ENCODE measurements around the gene ZFP92. TPM values are rescaled to one million over a fixed set of nuclear protein-coding genes. Genes with fewer than 3 reads are reported as not detected.

ZFP92 gene
- total and polyA plus RNA-seq, 2 of the 8 experiments (the other 6 are each of a cell fraction or from before 2014, with no cell fraction given), result 0.14 to 0.41 TPM

DNA sequence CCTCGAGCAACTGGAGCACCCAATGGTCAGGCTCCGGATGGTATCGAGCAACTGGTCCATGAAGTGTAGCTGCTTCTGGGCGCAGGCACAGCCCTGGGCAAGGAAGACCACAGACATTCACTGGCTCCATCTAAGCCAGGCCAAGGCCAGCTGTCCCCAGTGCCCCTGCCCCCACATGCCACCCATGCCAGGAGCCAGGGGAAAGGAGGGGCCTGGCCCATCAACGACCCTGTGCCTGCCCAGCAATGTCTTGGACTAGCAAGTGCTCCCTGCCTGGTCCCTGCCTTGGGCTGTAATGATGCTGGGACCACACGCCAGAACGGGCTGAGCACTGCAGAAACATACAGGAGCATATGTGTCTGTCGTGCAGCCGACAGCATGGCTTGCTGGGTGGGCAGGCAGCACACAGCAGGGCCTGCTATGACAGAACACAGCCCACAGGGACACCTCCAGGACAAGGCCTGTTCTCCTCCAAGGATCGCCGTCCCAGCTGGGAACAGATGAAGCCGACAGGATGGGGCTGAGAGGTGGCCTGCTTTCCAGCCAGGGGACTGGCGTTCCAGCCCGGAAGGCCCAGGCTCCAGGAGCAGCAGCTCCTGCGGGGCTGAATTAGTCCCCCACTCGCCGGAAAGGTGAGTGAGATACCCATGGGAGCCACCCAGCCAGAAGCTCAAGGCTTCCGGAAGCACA is 46.0 kb downstream of the ZFP92 start:
- Histone ChIP-seq H2BK20ac (ENCODE audit: low read length) (no peak overlapping the region), H3K18ac (ENCODE audit: extremely low read depth, low read length) (no peak overlapping the region), H2BK12ac (ENCODE audit: low read depth, low read length) (no peak overlapping the region), H3K9me3 (ENCODE audit: insufficient read depth in 2 of 2, low read depth in 1 of 2, low read length in 1 of 2) (no peaks in the 10 kb centered on the region), H4K20me1 (replicated peaks in 1 of 2; ENCODE audit: control insufficient read depth in 1 of 2, insufficient read depth in 2 of 2, low read length in 2 of 2) (peaks cover 0 to 2% of the 10 kb centered on the region in 2 experiments), H3K14ac (ENCODE audit: insufficient read length) (no peak overlapping the region), H4K5ac (ENCODE audit: insufficient read length, low read depth, low read length) (no peak overlapping the region), H3K4me2 (ENCODE audit: insufficient read depth in 1 of 2, low read depth in 2 of 2, low read length in 2 of 2) (no peak overlapping the region), H3K9ac (replicated peaks in 1 of 4; ENCODE audit: extremely low read depth in 1 of 4, low read depth in 3 of 4, low read length in 3 of 4) (no peak overlapping the region), H2AK5ac (ENCODE audit: low read depth, low read length) (no peak overlapping the region), H4K8ac (ENCODE audit: extremely low read depth, insufficient read depth, low read length) (no peak overlapping the region), H3K79me2 (ENCODE audit: control insufficient read depth in 1 of 2, insufficient read depth in 2 of 2, low read length in 2 of 2) (no peaks in the 10 kb centered on the region), H3K23me2 (ENCODE audit: low read depth, low read length) (no peaks in the 10 kb centered on the region), H3K4me1 (replicated peaks in 1 of 4; ENCODE audit: control insufficient read depth in 3 of 4, insufficient read depth in 4 of 4, low read length in 3 of 4) (no peaks in the 10 kb centered on the region), H2BK120ac (replicated peaks; ENCODE audit: low read depth, low read length) (no peak overlapping the region), H3K4me3 (ENCODE audit: extremely low read depth in 1 of 4, insufficient read depth in 2 of 4, low read depth in 3 of 4, low read length in 4 of 4) (no peak overlapping the region), H3K56ac (replicated peaks; ENCODE audit: insufficient read length, low read depth, low read length) (no peak overlapping the region), H3K23ac (ENCODE audit: insufficient read length) (no peak overlapping the region), H4K91ac (replicated peaks; ENCODE audit: insufficient read length, low read length) (no peak overlapping the region), H3K27ac (ENCODE audit: low read depth, low read length) (no peak overlapping the region), H3K36me3 (ENCODE audit: control insufficient read depth in 2 of 4, insufficient read depth in 4 of 4, low read length in 3 of 4) (peaks cover 0 to 10% (median 0%) of the 10 kb centered on the region in 4 experiments; a peak in 3 of 8 replicates), H2BK5ac (ENCODE audit: low read depth, low read length) (no peak overlapping the region), H3K79me1 (ENCODE audit: low read depth, low read length) (no peaks in the 10 kb centered on the region), H3K27me3 (replicated peaks in 1 of 4; ENCODE audit: control insufficient read depth in 3 of 4, extremely low read depth in 1 of 4, insufficient read depth in 3 of 4, low read length in 3 of 4) (no peaks in the 10 kb centered on the region), H3K4ac (replicated peaks; ENCODE audit: insufficient read length, low read depth, low read length) (no peak overlapping the region), H2BK15ac (ENCODE audit: low read length) (no peak overlapping the region), H2AFZ (ENCODE audit: low read length) (no peak overlapping the region)
- 77% methylated on average over 11 of the region's 18 CpGs; no CpG with 5 or more reads in 1 of the 2 experiments for WGBS, 2 experiments (ENCODE audit: extremely low coverage in 1 of 2, insufficient coverage in 1 of 2, insufficient read length in 1 of 2, insufficient replicate concordance in 2 of 2, low coverage in 1 of 2, low lambda C conversion rate in 2 of 2, missing lambda C conversion rate in 1 of 2)
- TF ChIP-seq, protein P1, sequence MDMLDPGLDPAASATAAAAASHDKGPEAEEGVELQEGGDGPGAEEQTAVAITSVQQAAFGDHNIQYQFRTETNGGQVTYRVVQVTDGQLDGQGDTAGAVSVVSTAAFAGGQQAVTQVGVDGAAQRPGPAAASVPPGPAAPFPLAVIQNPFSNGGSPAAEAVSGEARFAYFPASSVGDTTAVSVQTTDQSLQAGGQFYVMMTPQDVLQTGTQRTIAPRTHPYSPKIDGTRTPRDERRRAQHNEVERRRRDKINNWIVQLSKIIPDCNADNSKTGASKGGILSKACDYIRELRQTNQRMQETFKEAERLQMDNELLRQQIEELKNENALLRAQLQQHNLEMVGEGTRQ (IDR thresholded peaks at IDR 0.05; ENCODE audit: low read length), result no peak
- TF ChIP-seq BACH1 (IDR thresholded peaks at IDR 0.05; ENCODE audit: low read length) (no peak), CHD1 (IDR thresholded peaks at IDR 0.05; ENCODE audit: low read depth, low read length) (no peak), BCL11A (IDR thresholded peaks at IDR 0.05; ENCODE audit: low read depth in 2 of 2, low read length in 2 of 2) (no peak), SIRT6 (IDR thresholded peaks at IDR 0.05; ENCODE audit: low read length) (no peak), SRF (IDR thresholded peaks at IDR 0.05; ENCODE audit: low read depth, low read length) (no peak), NANOG (IDR thresholded peaks at IDR 0.05; ENCODE audit: insufficient read depth, low read depth, low read length, poor library complexity, severe bottlenecking) (no peak), JUN (IDR thresholded peaks at IDR 0.05; ENCODE audit: low read depth, low read length) (no peak), POU5F1 (IDR thresholded peaks at IDR 0.05; ENCODE audit: low read depth, low read length) (no peak), FOSL1 (IDR thresholded peaks at IDR 0.05; ENCODE audit: insufficient read depth, low read depth, low read length) (no peak)
- DNase-seq (ENCODE audit: low read depth in 1 of 2, low spot score in 2 of 2), result no peak
- ChIA-PET POLR2A (ENCODE audit: partially characterized antibody) (no interaction called here), CTCF (ENCODE audit: partially characterized antibody) (interaction anchor here (0.8 to 1.9 kb wide), 6 partner anchors 9 to 50 kb away, joined by 3 to 6 read pairs (median 4); partner anchors contain the start of gene HAUS7)
- FAIRE-seq, result no peak

Data from H1 (cell line).